ENCODE measurements around the gene LILRA1. TPM values are rescaled to one million over a fixed set of nuclear protein-coding genes. Genes with fewer than 3 reads are reported as not detected.

Gene LILRA1
- total RNA-seq = not detected in 2 replicates

DNA sequence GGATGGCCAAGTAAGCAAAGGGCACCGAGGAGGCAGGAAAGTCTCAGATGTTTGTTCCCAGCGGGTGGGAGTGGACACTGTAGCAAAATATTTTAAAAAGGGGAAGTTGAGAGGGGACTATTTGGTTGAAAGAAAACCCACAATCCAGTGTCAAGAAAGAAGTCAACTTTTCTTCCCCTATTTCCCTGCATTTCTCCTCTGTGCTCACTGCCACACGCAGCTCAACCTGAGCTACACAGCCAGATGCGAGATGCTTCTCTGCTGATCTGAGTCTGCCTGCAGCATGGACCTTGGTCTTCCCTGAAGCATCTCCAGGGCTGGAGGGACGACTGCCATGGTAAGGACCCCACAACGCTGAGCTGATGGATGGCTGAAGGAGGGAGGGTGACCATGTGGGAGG is at the start of gene LILRA1:
Gene LILRA1, plus strand, starts transcription at position 188 of the 400 bp plus-strand sequence. CDS start 613 bp downstream, outside the sequence.

DNA sequence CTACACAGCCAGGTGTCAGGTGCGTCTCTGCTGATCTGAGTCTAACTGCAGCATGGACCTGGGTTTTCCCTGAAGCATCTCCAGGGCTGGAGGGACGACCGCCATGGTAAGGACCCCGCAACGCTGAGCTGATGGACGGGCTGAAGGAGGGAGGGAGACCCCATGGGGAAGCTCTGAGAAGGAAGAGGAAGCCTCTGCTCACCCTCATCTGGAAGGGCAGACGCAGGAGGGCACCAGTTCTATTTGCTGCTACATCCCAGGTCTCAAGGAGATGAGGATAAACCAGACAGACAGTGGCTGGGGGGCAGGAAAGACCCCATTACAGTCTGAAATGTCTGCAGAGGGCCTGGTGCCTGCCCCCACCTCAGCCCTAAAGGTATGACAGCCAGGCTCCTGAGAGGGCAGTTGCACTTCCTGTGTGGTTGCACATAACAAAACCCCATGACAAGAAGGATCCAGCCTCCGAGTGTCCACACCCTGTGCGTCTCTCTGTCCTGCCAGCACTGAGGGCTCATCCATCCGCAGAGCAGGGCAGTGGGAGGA is 20.0 kb upstream of the LILRA1 start, which contains the start of gene LILRA2:
Gene LILRA2, plus strand, starts transcription at position 461 of the 543 bp plus-strand sequence. CDS start 89 bp downstream, outside the sequence.

DNA sequence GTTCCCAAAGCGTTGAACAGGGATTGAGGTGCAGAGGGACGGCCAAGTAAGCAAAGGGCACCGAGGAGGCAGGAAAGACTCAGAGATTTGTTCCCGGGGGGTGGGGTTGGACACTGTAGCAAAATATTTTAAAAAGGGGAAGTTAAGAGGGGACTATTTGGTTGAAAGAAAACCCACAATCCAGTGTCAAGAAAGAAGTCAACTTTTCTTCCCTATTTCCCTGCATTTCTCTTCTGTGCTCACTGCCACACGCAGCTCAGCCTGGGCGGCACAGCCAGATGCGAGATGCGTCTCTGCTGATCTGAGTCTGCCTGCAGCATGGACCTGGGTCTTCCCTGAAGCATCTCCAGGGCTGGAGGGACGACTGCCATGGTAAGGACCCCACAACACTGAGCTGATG is 36.8 kb downstream of the LILRA1 start, which contains the start of gene LILRB1:
Gene LILRB1, plus strand, starts transcription at position 223 of the 400 bp plus-strand sequence. CDS start 590 bp downstream, outside the sequence.

Small RNAs within 50 kb of the gene (small RNA-seq; reads per million reads assigned to genes)
- gene AC245036.2 = not detected
- gene AC245036.3 = not detected
- not detected for gene MIR8061

Other genes starting within 250 kb of the LILRA1 start
- gene LAIR1, start 228.7 kb upstream of the LILRA1 start, total RNA-seq = not detected in 2 replicates
- gene TTYH1, start 178.2 kb upstream of the LILRA1 start, total RNA-seq = not detected in 2 replicates
- 50.7 and 57.1 TPM in 2 replicates for gene LENG8, start 144.4 kb upstream of the LILRA1 start, total RNA-seq
- 4.9 and 7.3 TPM in 2 replicates for gene LENG9, start 129.9 kb upstream of the LILRA1 start, total RNA-seq
- gene CDC42EP5, start 120.3 kb upstream of the LILRA1 start, total RNA-seq = 7.6 and 18.4 TPM in 2 replicates
- not detected in 2 replicates for gene LAIR2, start 90.8 kb upstream of the LILRA1 start, total RNA-seq
- gene LILRA2, start 19.8 kb upstream of the LILRA1 start, total RNA-seq = not detected in 2 replicates
- not detected in 2 replicates for gene LILRB1, start 36.9 kb downstream of the LILRA1 start, total RNA-seq
- gene LILRB4, start 69.4 kb downstream of the LILRA1 start, total RNA-seq = not detected in 2 replicates
- gene KIR3DL3, start 130.8 kb downstream of the LILRA1 start, total RNA-seq = not detected in 2 replicates
- not detected in 2 replicates for gene KIR2DL3, start 144.9 kb downstream of the LILRA1 start, total RNA-seq
- not detected in 2 replicates for gene KIR2DL1, start 176.2 kb downstream of the LILRA1 start, total RNA-seq
- gene KIR2DL4, start 210.0 kb downstream of the LILRA1 start, total RNA-seq = not detected in 2 replicates
- not detected in 2 replicates for gene KIR3DL1, start 222.8 kb downstream of the LILRA1 start, total RNA-seq
- gene KIR2DS4, start 239.0 kb downstream of the LILRA1 start, total RNA-seq = not detected in 2 replicates

Measured in subcutaneous preadipocyte (primary cell).